Inflammatory macrophage (primary cell): ENCODE data around the gene EOGT.

ENCODE experiments used
- DNase-seq, 2 donors: peaks; one replicate each; pipeline ENCODE4 v3.0.0-alpha.2; 2020 to 2022

EOGT gene

DNA sequence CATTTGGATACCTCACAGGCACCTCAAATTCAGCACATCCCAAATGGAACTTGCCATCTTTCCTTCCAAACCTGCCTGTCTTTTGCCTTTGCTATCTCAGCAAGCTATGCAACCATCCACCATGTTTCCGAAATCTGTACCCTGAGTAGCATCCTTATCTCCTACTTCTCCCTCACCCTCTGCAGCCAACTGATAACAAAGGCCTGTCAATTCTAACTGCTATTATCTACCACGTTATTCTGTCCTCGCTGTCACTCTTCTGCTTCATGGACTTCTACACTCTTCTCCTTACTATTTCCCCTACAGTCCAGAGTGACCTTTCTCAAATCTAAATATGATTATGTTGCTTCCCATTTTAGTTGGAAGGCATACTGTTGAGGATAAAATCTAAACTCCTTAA is 55.6 kb downstream of the EOGT start:
- no peak for DNase-seq

DNA sequence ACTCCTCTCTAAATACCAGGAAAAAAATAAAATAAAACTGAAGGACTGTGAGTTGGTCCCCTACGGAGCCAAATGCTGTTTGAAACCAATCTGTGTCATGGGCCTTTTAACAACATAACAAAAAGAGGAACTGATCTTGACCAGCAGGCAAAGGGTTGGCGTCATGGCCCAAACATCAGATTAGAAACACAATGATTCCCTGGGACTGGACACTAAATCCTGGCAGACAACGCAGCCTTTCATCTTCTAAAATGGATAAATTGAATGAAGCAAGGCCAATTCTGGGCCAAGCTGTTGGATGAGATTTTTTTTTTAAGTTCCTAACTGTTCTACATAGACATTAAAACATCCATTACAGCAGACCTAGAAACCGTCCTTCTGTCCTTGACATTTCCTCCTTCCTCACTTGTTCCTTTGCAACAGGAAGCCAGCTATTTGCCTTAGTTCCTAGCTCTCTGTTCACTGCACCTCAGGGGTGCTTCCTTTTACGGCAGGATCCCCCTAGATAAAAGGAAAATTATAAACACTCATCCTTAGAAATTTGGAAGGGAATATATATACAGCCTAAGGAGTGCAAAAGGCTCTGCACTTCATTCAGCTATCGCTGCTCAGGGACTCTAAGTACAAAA is 59.6 kb downstream of the EOGT start:
- peak in 1 of 2 donors; percentile 8 for DNase-seq

- DNase-seq = no peak
Observed at GRCh38 chr3:68945225-68945624, 68.3 kb downstream of the EOGT start.

GRCh38 chr3:68943753-68944500 is 69.6 kb downstream of the EOGT start:
- no peak for DNase-seq

DNA sequence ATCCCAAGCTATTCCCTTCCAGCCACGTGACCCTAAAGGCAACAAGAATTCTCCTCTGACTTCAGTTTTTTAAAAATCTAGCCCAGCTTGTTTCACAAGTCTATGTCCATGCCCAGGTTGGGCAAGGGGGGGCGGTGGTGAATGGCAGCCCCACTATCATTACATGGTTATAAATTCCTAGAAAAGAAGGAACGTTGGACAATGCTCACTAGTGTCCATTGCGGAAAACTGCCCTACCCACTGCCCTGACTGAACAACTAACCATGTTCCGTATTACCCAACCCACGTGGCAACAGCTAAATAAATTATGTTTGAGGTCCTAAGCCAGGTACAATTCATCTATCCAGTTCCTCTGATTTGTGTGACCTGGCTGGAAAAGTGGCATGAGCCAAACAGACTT is 72.4 kb downstream of the EOGT start:
- no peak for DNase-seq

DNA sequence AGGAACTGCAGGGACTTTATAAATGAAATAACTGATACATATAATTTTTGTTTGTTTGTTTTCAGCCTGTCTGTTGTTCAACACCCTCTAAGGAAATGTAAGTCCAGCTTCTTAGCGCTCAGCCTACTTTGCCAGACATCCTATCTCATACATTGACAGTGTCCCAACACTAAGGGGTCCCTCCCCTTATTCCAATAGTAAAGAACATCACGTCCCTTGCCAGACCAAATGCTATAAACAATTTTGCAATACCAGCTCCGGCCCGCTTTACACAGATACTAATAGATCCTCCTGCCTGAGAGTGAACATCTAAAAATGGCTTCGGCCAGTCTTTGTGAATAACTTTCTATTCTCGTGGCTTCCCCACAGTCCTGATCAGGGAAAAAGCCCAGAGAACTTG is 76.6 kb downstream of the EOGT start:
- DNase-seq = no peak

- DNase-seq = no peak
Observed at GRCh38 chr3:68935778-68936177, 77.7 kb downstream of the EOGT start.

DNA sequence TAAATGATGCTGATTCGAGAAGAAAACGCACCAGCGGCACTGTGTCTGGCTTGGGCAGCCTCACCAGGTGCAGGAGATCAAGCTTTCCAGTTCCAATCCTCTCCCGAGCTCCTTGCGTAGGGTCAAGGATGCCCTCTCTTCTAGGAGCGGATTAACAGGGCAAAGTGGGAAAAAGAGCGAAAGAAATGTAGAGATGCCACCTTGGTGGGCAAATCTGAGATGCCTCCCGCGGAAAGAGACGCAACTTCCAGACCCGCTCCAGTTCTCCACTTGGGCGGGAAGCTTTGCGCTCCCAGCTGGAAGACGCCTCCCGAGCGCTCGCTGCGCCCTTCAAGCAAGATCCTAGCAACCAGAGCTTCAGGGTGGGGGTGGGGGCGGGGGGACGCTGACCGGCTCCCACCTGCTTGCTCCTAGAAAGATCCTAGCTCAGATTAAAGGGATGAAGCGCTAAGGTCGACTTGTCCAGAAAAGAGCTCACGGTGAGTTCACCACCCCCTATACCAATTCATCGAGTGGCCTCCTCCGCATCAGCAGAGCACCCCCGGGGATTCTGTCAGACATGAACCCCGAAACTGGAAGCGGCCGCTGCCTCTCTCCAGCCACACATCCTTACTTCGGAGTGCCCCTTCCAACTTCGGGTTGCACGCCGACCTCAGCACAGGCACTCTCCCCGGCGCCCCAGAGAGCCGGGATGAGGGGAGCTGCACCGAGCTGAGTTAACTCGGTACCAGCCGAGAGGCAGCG is 81.9 kb downstream of the EOGT start:
- no peak for DNase-seq
